Neuronal stem cell (in vitro differentiated cells): ENCODE measurements around the gene PHF12.

Experiments
- DNase-seq: peaks from one replicate; pipeline ENCODE4 v3.0.0-alpha.2; 2013; ENCODE audit warnings: low spot score
- H2AFZ ChIP-seq: one replicate; pipeline ENCODE4 v1.6.1; 2013; ENCODE audit warnings: mild to moderate bottlenecking, low read length, inconsistent platforms
- H2AK5ac ChIP-seq: 2 replicates; pipeline ENCODE4 v1.6.1; 2013; ENCODE audit warnings: low read depth, mild to moderate bottlenecking, inconsistent platforms, low read length, moderate library complexity, mixed read lengths
- H2BK120ac ChIP-seq: 2 replicates; pipeline ENCODE4 v1.6.1; 2013; ENCODE audit warnings: low read depth, mild to moderate bottlenecking, inconsistent platforms, low read length, moderate library complexity, mixed read lengths
- H2BK12ac ChIP-seq: one replicate; pipeline ENCODE4 v1.6.1; 2013; ENCODE audit warnings: low read length, inconsistent platforms
- H2BK15ac ChIP-seq: 2 replicates; pipeline ENCODE4 v1.6.1; 2013; ENCODE audit warnings: mild to moderate bottlenecking, low read length, inconsistent platforms, mixed read lengths
- H2BK5ac ChIP-seq: one replicate; pipeline ENCODE4 v1.6.1; 2013; ENCODE audit warnings: inconsistent platforms, mild to moderate bottlenecking, low read length, moderate library complexity
- H3K14ac ChIP-seq: one replicate; pipeline ENCODE4 v1.6.1; 2013; ENCODE audit warnings: low read length, inconsistent platforms
- H3K18ac ChIP-seq: 2 replicates; pipeline ENCODE4 v1.6.1; 2013; ENCODE audit warnings: low read length, inconsistent platforms
- H3K23ac ChIP-seq: 2 replicates; pipeline ENCODE4 v1.6.1; 2013; ENCODE audit warnings: low read depth, mild to moderate bottlenecking, mixed read lengths, low read length, inconsistent platforms; ENCODE audit not compliant: poor library complexity
- H3K27ac ChIP-seq: replicated peaks from 3 replicates; pipeline ENCODE4 v1.5.1; 2013; ENCODE audit warnings: low read length, inconsistent platforms
- H3K27me3 ChIP-seq, 3 experiments: 2 replicates each; pipeline ENCODE4 v1.6.1; 2013; ENCODE audit warnings: low read length in 3 of 3, mild to moderate bottlenecking in 2 of 3, inconsistent platforms in 1 of 3, low read depth in 1 of 3, mixed read lengths in 1 of 3, moderate library complexity in 1 of 3; ENCODE audit not compliant: control insufficient read depth in 3 of 3, insufficient read depth in 3 of 3
- H3K36me3 ChIP-seq, 2 donors: replicated peaks in 1 of 2; 2 replicates each; pipeline ENCODE4 v1.6.1; 2013; ENCODE audit warnings: low read length in 2 of 2; ENCODE audit not compliant: control insufficient read depth in 2 of 2, insufficient read depth in 2 of 2
- H3K4ac ChIP-seq: 2 replicates; pipeline ENCODE4 v1.6.1; 2013; ENCODE audit warnings: inconsistent platforms, mild to moderate bottlenecking, low read length, moderate library complexity
- H3K4me1 ChIP-seq, 2 donors: 1 replicate in 1 of 2; 2 replicates in 1 of 2; pipeline ENCODE4 v1.6.1; 2013; ENCODE audit warnings: low read length in 2 of 2, low read depth in 1 of 2; ENCODE audit not compliant: control insufficient read depth in 2 of 2, insufficient read depth in 1 of 2
- H3K4me2 ChIP-seq: one replicate; pipeline ENCODE4 v1.6.1; 2013; ENCODE audit warnings: mild to moderate bottlenecking, low read length, inconsistent platforms; ENCODE audit not compliant: insufficient read depth, poor library complexity, severe bottlenecking
- H3K4me3 ChIP-seq, 2 donors: 2 replicates each; pipeline ENCODE4 v1.5.1; 2013; ENCODE audit warnings: low read length in 2 of 2, mild to moderate bottlenecking in 2 of 2, inconsistent platforms in 1 of 2, moderate library complexity in 1 of 2
- H3K79me1 ChIP-seq: one replicate; pipeline ENCODE4 v1.6.1; 2013; ENCODE audit warnings: low read depth, mild to moderate bottlenecking, inconsistent platforms, low read length, moderate library complexity
- H3K9ac ChIP-seq: one replicate; pipeline ENCODE4 v1.6.1; 2013; ENCODE audit warnings: mild to moderate bottlenecking, low read depth, low read length, inconsistent platforms; ENCODE audit not compliant: poor library complexity
- H3K9me3 ChIP-seq, 2 donors: replicated peaks in 1 of 2; 2 replicates each; pipeline versions ENCODE3 to v1.6.1; 2013; ENCODE audit warnings: low read length in 2 of 2, mild to moderate bottlenecking in 2 of 2, inconsistent platforms in 1 of 2, low read depth in 1 of 2, mixed read lengths in 1 of 2, moderate library complexity in 1 of 2; ENCODE audit not compliant: control insufficient read depth in 2 of 2, insufficient read depth in 1 of 2
- H4K8ac ChIP-seq: one replicate; pipeline ENCODE4 v1.6.1; 2013; ENCODE audit warnings: low read depth, mild to moderate bottlenecking, inconsistent platforms, low read length, moderate library complexity
- H4K91ac ChIP-seq: one replicate; pipeline ENCODE4 v1.6.1; 2013; ENCODE audit warnings: low read length, low read depth, mild to moderate bottlenecking, inconsistent platforms; ENCODE audit not compliant: poor library complexity
- WGBS, 2 donors: extraction: QIAGEN DNeasy Blood & Tissue Kit; methylation state at CpG; one replicate each; pipeline ENCODE4 v1.1.7; 2013; ENCODE audit warnings: missing lambda C conversion rate in 2 of 2, mixed read lengths in 1 of 2; ENCODE audit not compliant: insufficient read length in 2 of 2, insufficient replicate concordance in 1 of 2; ENCODE audit errors: extremely low coverage in 2 of 2; 5-methylcytosine and 5-hydroxymethylcytosine counted together

Gene PHF12

DNA sequence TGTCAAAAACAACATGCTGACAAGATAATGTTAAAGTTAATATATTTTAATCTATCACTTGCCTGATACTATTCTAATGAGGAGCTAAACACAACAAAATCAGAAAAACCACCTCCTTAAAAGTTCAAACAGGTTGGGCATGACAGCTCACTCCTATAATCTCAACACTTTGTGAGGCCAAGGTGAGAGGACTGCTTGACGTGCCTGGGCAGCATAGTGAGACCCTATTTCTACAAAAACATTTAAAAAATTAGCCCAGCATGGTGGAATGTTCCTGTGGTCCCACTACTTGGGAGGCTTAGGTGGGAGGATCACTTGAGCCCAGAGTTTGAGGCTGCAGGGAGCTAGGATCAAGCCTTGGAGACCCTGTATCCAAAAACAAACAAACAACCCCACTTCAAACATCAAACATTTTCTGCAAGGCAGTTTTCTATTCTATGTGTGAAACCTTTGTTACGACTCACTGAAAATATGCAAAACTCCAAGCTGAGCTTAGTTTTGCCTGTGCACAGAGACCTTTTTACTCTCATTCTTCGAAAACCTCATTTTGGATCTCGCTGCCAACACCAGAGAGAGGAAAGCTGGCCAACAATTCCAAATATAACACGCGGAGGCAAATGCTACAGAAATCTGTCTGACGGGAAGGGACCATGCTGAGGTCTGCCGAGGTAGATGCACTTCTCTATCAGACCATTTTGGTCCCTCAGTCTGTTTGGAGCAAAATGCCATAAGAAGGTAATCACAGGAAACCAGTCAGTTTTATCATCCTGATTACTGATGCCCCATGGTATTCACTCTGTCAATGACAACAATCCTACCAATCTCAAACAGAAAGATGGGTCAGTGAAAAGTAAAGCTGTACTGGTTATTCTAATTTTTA lies 6.2 kb downstream of the PHF12 start:
- Histone ChIP-seq H3K4me3 (no peak overlapping the region), H3K14ac (no peak overlapping the region), H3K4ac (no peak overlapping the region), H3K79me1 (peaks cover 6% of the 10 kb centered on the region), H3K36me3 (peaks cover 0 to 65% of the 10 kb centered on the region in 2 donors), H3K4me1 (peaks cover 6 to 20% of the 10 kb centered on the region in 2 donors), H3K9ac (no peak overlapping the region), H4K8ac (no peak overlapping the region), H3K23ac (no peak overlapping the region), H2BK15ac (no peak overlapping the region), H2AFZ (no peak overlapping the region), H2BK120ac (no peak overlapping the region), H2BK12ac (no peak overlapping the region), H4K91ac (no peak overlapping the region), H3K27me3 (no peaks in the 10 kb centered on the region), H3K27ac (no peak overlapping the region), H3K4me2 (no peak overlapping the region), H3K18ac (no peak overlapping the region), H2AK5ac (no peak overlapping the region), H2BK5ac (no peak overlapping the region), H3K9me3 (peaks cover 0 to 4% of the 10 kb centered on the region in 2 donors)
- DNase-seq, result no peak
- no CpG with 5 or more reads among the region's 8 CpGs for WGBS, 2 donors

GRCh38 chr17:28944343-28944742 lies 7.0 kb downstream of the PHF12 start:
- Histone ChIP-seq H2BK120ac (no peak overlapping the region), H2BK12ac (no peak overlapping the region), H4K8ac (no peak overlapping the region), H2BK15ac (no peak overlapping the region), H2BK5ac (no peak overlapping the region), H3K14ac (no peak overlapping the region), H3K27ac (no peak overlapping the region), H3K4me3 (no peak overlapping the region), H3K36me3 (peaks cover 0 to 69% of the 10 kb centered on the region in 2 donors), H3K79me1 (peaks cover 2% of the 10 kb centered on the region), H2AFZ (no peak overlapping the region), H3K18ac (no peak overlapping the region), H4K91ac (no peak overlapping the region), H3K23ac (no peak overlapping the region), H2AK5ac (no peak overlapping the region), H3K4me1 (peaks cover 11 to 28% of the 10 kb centered on the region in 2 donors), H3K9me3 (peaks cover 0 to 4% of the 10 kb centered on the region in 2 donors), H3K9ac (no peak overlapping the region), H3K4me2 (no peak overlapping the region), H3K27me3 (no peaks in the 10 kb centered on the region), H3K4ac (no peak overlapping the region)
- no CpG with 5 or more reads among the region's 4 CpGs for WGBS, 2 donors
- DNase-seq, result no peak

DNA sequence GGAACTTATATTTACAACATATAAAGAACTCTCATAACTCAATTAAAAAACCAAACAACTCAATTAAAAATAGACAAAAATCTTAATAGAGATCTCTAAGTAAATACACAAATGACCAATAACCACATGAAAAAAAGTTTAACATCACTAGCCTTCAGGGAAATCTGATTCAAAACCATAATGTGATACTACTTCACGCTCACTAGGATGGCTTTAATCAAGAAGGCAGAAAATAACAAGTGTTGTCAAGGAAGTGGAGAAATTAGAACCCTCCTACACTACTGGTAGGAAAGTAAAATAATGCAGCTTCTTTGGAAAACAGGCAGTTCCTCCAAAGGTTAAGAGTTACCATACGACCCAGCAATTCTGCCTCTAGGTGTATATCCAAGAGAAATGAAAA lies 8.4 kb downstream of the PHF12 start:
- Histone ChIP-seq H2BK5ac (no peak overlapping the region), H4K8ac (no peak overlapping the region), H3K18ac (no peak overlapping the region), H2BK15ac (no peak overlapping the region), H3K4me1 (peaks cover 11 to 30% of the 10 kb centered on the region in 2 donors), H3K4me3 (no peak overlapping the region), H3K27me3 (no peaks in the 10 kb centered on the region), H3K9me3 (peaks cover 0 to 4% of the 10 kb centered on the region in 2 donors), H3K36me3 (peaks cover 0 to 72% of the 10 kb centered on the region in 2 donors), H2BK120ac (no peak overlapping the region), H3K9ac (no peak overlapping the region), H4K91ac (no peak overlapping the region), H3K79me1 (peaks cover 2% of the 10 kb centered on the region), H3K4me2 (no peak overlapping the region), H2BK12ac (no peak overlapping the region), H3K23ac (no peak overlapping the region), H2AFZ (no peak overlapping the region), H3K4ac (no peak overlapping the region), H3K14ac (no peak overlapping the region), H3K27ac (no peak overlapping the region), H2AK5ac (no peak overlapping the region)
- no CpG with 5 or more reads among the region's 2 CpGs for WGBS, 2 donors
- DNase-seq, result no peak

- peaks cover 22 to 38% of the 10 kb centered on the region in 2 donors for H3K4me1 ChIP-seq
- no peak for DNase-seq
- H2BK5ac ChIP-seq, result no peak overlapping the region
- H3K79me1 ChIP-seq, result peaks cover 2% of the 10 kb centered on the region
- H3K9me3 ChIP-seq, result peaks cover 0 to 4% of the 10 kb centered on the region in 2 donors
- no peak overlapping the region for H3K27ac ChIP-seq
- no peaks in the 10 kb centered on the region for H3K27me3 ChIP-seq
- no peak overlapping the region for H2BK15ac ChIP-seq
- no CpG with 5 or more reads among the region's 1 CpG for WGBS, 2 donors
- no peak overlapping the region for H3K18ac ChIP-seq
- H3K4ac ChIP-seq, result no peak overlapping the region
- H3K36me3 ChIP-seq, result peaks cover 0 to 72% of the 10 kb centered on the region in 2 donors
- H2AFZ ChIP-seq, result no peak overlapping the region
- no peak overlapping the region for H2BK12ac ChIP-seq
- no peak overlapping the region for H3K9ac ChIP-seq
- H4K91ac ChIP-seq, result no peak overlapping the region
- H3K14ac ChIP-seq, result no peak overlapping the region
- H3K23ac ChIP-seq, result no peak overlapping the region
- H2AK5ac ChIP-seq, result no peak overlapping the region
- no peak overlapping the region for H4K8ac ChIP-seq
- H2BK120ac ChIP-seq, result no peak overlapping the region
- no peak overlapping the region for H3K4me3 ChIP-seq
- H3K4me2 ChIP-seq, result no peak overlapping the region
These were observed 10.1 kb downstream of the PHF12 start for GRCh38 chr17:28941251-28941650.
